Stimulated activated naive CD8-positive, alpha-beta T cell treated with anti-CD3 and anti-CD28 coated beads, Interleukin-15, Interleukin-2, amounts not matched to agents 100 ng/mL and 50 ng/mL, for 24 hours (primary cell): Measurements from ENCODE around the gene USP34.
"Not testable (repeated sequence)": the region's sequence is repeated elsewhere in the genome, so short reads cannot be mapped to it uniquely, and the experiment has no call there.

Experiments used
- H3K27ac Mint-ChIP-seq: one replicate; pipeline ENCODE4 v1.8.0; 2021; ENCODE audit warnings: mild to moderate bottlenecking, mixed read lengths
- H3K27me3 Mint-ChIP-seq: one replicate; pipeline ENCODE4 v1.8.0; 2021; ENCODE audit warnings: mixed read lengths
- H3K36me3 Mint-ChIP-seq: one replicate; pipeline ENCODE4 v1.8.0; 2021; ENCODE audit warnings: low read depth, mixed read lengths
- H3K4me1 Mint-ChIP-seq: one replicate; pipeline ENCODE4 v1.8.0; 2021; ENCODE audit warnings: low read depth, mixed read lengths
- H3K4me3 Mint-ChIP-seq: one replicate; pipeline ENCODE4 v1.8.0; 2021; ENCODE audit warnings: mild to moderate bottlenecking, mixed read lengths
- H3K9me3 Mint-ChIP-seq: one replicate; pipeline ENCODE4 v1.8.0; 2021; ENCODE audit warnings: mixed read lengths

Gene USP34

GRCh38 chr2:61470965-61471904 lies at the start of gene USP34:
Gene USP34, minus strand, starts transcription at chr2:61471087. Its CDS starts 395 bp downstream, at chr2:61470692.
- peak within 1 kb of the TSS; percentile 90 for H3K27ac Mint-ChIP-seq
- H3K4me3 Mint-ChIP-seq = peak within 1 kb of the TSS; percentile 88
- no peaks in the 10 kb centered on the region for H3K27me3 Mint-ChIP-seq
- H3K4me1 Mint-ChIP-seq = peaks cover 36% of the 10 kb centered on the region
- no peaks in the 10 kb centered on the region for H3K9me3 Mint-ChIP-seq
- H3K36me3 Mint-ChIP-seq = peaks cover 26% of the 10 kb centered on the region

- Mint-ChIP-seq H3K36me3 (peaks cover 76% of the 10 kb centered on the region), H3K27ac (no peak overlapping the region), H3K4me1 (peaks cover 19% of the 10 kb centered on the region), H3K27me3 (no peaks in the 10 kb centered on the region), H3K4me3 (no peak overlapping the region), H3K9me3 (no peaks in the 10 kb centered on the region)
Observed at GRCh38 chr2:61520261-61520660, 49.4 kb upstream of the USP34 start.

- Mint-ChIP-seq H3K27ac (no peak overlapping the region), H3K9me3 (no peaks in the 10 kb centered on the region)
Observed at GRCh38 chr2:61512768-61513398, 42.0 kb upstream of the USP34 start.

GRCh38 chr2:61510674-61511671 lies 40.1 kb upstream of the USP34 start:
- peaks cover 10% of the 10 kb centered on the region for H3K4me1 Mint-ChIP-seq
- H3K4me3 Mint-ChIP-seq = no peak overlapping the region
- H3K9me3 Mint-ChIP-seq = no peaks in the 10 kb centered on the region
- no peaks in the 10 kb centered on the region for H3K27me3 Mint-ChIP-seq
- H3K36me3 Mint-ChIP-seq = peaks cover 45% of the 10 kb centered on the region
- no peak overlapping the region for H3K27ac Mint-ChIP-seq

More at GRCh38 chr2:61512768-61513398, 42.0 kb upstream of the USP34 start:
- Mint-ChIP-seq H3K36me3 (peaks cover 55% of the 10 kb centered on the region), H3K4me1 (peaks cover 10% of the 10 kb centered on the region), H3K4me3 (no peak overlapping the region), H3K27me3 (no peaks in the 10 kb centered on the region)

- Mint-ChIP-seq H3K36me3 (peaks cover 37% of the 10 kb centered on the region), H3K4me1 (peaks cover 6% of the 10 kb centered on the region), H3K27ac (no peak overlapping the region)
Observed at GRCh38 chr2:61504949-61505348, 34.1 kb upstream of the USP34 start.

GRCh38 chr2:61499060-61499459 lies 28.2 kb upstream of the USP34 start:
- peaks cover 71% of the 10 kb centered on the region for H3K36me3 Mint-ChIP-seq
- H3K4me1 Mint-ChIP-seq = peaks cover 19% of the 10 kb centered on the region
- no peaks in the 10 kb centered on the region for H3K27me3 Mint-ChIP-seq
- H3K27ac Mint-ChIP-seq = no peak overlapping the region
- no peaks in the 10 kb centered on the region for H3K9me3 Mint-ChIP-seq
- no peak overlapping the region for H3K4me3 Mint-ChIP-seq

More at GRCh38 chr2:61504949-61505348, 34.1 kb upstream of the USP34 start:
- H3K9me3 Mint-ChIP-seq = no peaks in the 10 kb centered on the region
- no peaks in the 10 kb centered on the region for H3K27me3 Mint-ChIP-seq
- H3K4me3 Mint-ChIP-seq = no peak overlapping the region

- H3K4me1 Mint-ChIP-seq = peaks cover 27% of the 10 kb centered on the region
- peak overlapping the region; percentile 82 for H3K27ac Mint-ChIP-seq
- no peaks in the 10 kb centered on the region for H3K9me3 Mint-ChIP-seq
- H3K27me3 Mint-ChIP-seq = no peaks in the 10 kb centered on the region
- H3K36me3 Mint-ChIP-seq = peaks cover 81% of the 10 kb centered on the region
- H3K4me3 Mint-ChIP-seq = no peak overlapping the region
Observed at GRCh38 chr2:61493523-61493942, 22.6 kb upstream of the USP34 start.

- Mint-ChIP-seq H3K27ac (no peak overlapping the region), H3K9me3 (no peaks in the 10 kb centered on the region), H3K36me3 (peaks cover 81% of the 10 kb centered on the region), H3K27me3 (no peaks in the 10 kb centered on the region), H3K4me3 (no peak overlapping the region), H3K4me1 (peaks cover 27% of the 10 kb centered on the region)
Observed at GRCh38 chr2:61492476-61492875, 21.6 kb upstream of the USP34 start.

- no peaks in the 10 kb centered on the region for H3K4me1 Mint-ChIP-seq
- no peaks in the 10 kb centered on the region for H3K9me3 Mint-ChIP-seq
- no peak overlapping the region for H3K27ac Mint-ChIP-seq
- no peaks in the 10 kb centered on the region for H3K27me3 Mint-ChIP-seq
- peaks cover 78% of the 10 kb centered on the region for H3K36me3 Mint-ChIP-seq
- H3K4me3 Mint-ChIP-seq = no peak overlapping the region
Observed at GRCh38 chr2:61485281-61485680, 14.4 kb upstream of the USP34 start.

- no peak overlapping the region for H3K27ac Mint-ChIP-seq
- H3K4me3 Mint-ChIP-seq = no peak overlapping the region
- no peaks in the 10 kb centered on the region for H3K27me3 Mint-ChIP-seq
- no peaks in the 10 kb centered on the region for H3K9me3 Mint-ChIP-seq
- H3K36me3 Mint-ChIP-seq = peaks cover 49% of the 10 kb centered on the region
- no peaks in the 10 kb centered on the region for H3K4me1 Mint-ChIP-seq
Observed at GRCh38 chr2:61478086-61478485, 7.2 kb upstream of the USP34 start.

GRCh38 chr2:61476929-61477589 lies 6.2 kb upstream of the USP34 start:
- H3K4me1 Mint-ChIP-seq, H3K27me3 Mint-ChIP-seq, H3K4me3 Mint-ChIP-seq, H3K9me3 Mint-ChIP-seq, H3K27ac Mint-ChIP-seq: not testable (repeated sequence)
- H3K36me3 Mint-ChIP-seq = peaks cover 46% of the 10 kb centered on the region

- Mint-ChIP-seq H3K36me3 (peaks cover 27% of the 10 kb centered on the region), H3K27me3 (no peaks in the 10 kb centered on the region), H3K4me3 (peak overlapping the region; percentile 86), H3K9me3 (no peaks in the 10 kb centered on the region), H3K4me1 (peaks cover 32% of the 10 kb centered on the region), H3K27ac (peak overlapping the region; percentile 79)
Observed at GRCh38 chr2:61471905-61472805, 1.3 kb upstream of the USP34 start.
